ENCODE measurements around the gene LUC7L2.

DNA sequence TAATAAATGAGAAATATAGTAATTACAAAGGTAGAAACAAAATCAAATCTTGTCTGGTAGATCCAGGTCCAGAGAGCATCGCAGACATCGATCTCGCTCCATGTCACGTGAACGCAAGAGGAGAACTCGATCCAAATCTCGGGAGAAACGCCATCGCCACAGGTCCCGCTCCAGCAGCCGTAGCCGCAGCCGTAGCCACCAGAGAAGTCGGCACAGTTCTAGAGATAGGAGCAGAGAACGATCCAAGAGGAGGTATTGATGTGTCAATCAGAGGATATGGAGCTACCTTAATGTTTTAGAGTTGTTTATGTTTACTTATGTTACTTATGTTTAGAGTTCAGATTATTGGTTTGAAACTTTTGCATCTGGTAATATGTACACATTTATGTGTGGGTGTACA is 57.8 kb downstream of the LUC7L2 start:
- TF ChIP-seq, protein P1, sequence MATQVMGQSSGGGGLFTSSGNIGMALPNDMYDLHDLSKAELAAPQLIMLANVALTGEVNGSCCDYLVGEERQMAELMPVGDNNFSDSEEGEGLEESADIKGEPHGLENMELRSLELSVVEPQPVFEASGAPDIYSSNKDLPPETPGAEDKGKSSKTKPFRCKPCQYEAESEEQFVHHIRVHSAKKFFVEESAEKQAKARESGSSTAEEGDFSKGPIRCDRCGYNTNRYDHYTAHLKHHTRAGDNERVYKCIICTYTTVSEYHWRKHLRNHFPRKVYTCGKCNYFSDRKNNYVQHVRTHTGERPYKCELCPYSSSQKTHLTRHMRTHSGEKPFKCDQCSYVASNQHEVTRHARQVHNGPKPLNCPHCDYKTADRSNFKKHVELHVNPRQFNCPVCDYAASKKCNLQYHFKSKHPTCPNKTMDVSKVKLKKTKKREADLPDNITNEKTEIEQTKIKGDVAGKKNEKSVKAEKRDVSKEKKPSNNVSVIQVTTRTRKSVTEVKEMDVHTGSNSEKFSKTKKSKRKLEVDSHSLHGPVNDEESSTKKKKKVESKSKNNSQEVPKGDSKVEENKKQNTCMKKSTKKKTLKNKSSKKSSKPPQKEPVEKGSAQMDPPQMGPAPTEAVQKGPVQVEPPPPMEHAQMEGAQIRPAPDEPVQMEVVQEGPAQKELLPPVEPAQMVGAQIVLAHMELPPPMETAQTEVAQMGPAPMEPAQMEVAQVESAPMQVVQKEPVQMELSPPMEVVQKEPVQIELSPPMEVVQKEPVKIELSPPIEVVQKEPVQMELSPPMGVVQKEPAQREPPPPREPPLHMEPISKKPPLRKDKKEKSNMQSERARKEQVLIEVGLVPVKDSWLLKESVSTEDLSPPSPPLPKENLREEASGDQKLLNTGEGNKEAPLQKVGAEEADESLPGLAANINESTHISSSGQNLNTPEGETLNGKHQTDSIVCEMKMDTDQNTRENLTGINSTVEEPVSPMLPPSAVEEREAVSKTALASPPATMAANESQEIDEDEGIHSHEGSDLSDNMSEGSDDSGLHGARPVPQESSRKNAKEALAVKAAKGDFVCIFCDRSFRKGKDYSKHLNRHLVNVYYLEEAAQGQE (IDR thresholded peaks at IDR 0.05; ENCODE audit: low read depth): no peak
- TF ChIP-seq RAD21 (IDR thresholded peaks at IDR 0.05; ENCODE audit: low read depth) (no peak), EP300 (IDR thresholded peaks at IDR 0.05; ENCODE audit: borderline replicate concordance) (no peak), NFIC (IDR thresholded peaks at IDR 0.05) (no peak), YY1 (IDR thresholded peaks at IDR 0.05; ENCODE audit: low read depth) (no peak), TEAD4 (IDR thresholded peaks at IDR 0.05) (no peak), EGR1 (IDR thresholded peaks at IDR 0.05) (no peak), FOXM1 (IDR thresholded peaks at IDR 0.05; ENCODE audit: borderline replicate concordance, low read depth) (no peak), TAF1 (IDR thresholded peaks at IDR 0.05; ENCODE audit: low read depth) (no peak), CREB1 (IDR thresholded peaks at IDR 0.05; ENCODE audit: low read depth) (no peak)

Measured in Ishikawa (cell line).